Glomerular endothelial cell (primary cell): Measurements from ENCODE around the gene GALNT9. TPM values are rescaled to one million over a fixed set of nuclear protein-coding genes. Genes with fewer than 3 reads are reported as not detected.
"Not testable (repeated sequence)": the region's sequence is repeated elsewhere in the genome, so short reads cannot be mapped to it uniquely, and the experiment has no call there.

Source experiments
- DNase-seq: peaks from one replicate; pipeline ENCODE4 v3.0.0-alpha.2; 2011; ENCODE audit warnings: low read depth, low spot score; ENCODE audit errors: extremely low read depth
- total RNA-seq: library from RNA; depleted of rRNA; stranded (reverse); fragments of >200 nt; gene quantifications from 2 replicates; pipeline ENCODE4 v1.2.3, GENCODE V29; 2015

GALNT9 gene
- total RNA-seq, 1 donor from 2014 or later = 0.35 TPM

DNA sequence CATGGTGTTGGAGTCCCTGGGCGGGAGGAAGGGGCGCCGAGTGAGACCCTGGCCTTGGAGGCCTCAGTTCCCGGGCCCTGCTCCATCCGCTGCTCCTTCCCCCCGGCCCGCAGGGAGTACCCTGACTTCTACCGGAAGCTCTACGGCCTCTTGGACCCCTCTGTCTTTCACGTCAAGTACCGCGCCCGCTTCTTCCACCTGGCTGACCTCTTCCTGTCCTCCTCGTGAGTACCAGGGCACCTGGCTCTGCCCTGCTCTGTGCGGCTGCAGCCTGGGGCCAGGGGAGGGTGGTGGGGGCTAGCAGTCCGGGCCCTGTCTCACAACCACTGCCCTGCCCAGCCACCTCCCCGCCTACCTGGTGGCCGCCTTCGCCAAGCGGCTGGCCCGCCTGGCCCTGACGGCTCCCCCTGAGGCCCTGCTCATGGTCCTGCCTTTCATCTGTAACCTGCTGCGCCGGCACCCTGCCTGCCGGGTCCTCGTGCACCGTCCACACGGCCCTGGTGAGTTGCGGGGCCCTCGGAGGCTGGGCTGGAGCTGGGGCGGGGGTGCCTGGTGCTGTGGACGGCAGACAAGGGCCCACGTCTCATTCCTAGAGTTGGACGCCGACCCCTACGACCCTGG lies 178.1 kb downstream of the GALNT9 start:
- DNase-seq = no peak

DNA sequence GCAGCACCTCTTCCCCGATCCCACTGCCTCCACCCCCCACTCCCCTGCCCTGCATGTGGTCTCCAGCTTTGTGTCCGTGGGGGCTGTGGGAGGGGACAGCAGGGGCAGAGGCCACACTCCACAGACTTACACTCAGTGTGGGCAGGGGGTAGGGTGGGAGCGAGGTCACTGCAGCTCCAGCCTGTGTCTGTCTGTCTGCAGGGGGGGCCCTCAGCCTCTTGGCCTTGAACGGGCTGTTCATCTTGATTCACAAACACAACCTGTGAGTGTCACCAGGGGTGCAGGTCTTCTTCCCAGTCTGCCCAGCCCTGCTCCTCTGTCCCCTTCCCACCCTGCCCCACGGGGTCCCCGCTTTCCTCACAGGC lies 178.6 kb downstream of the GALNT9 start:
- no peak for DNase-seq

DNA sequence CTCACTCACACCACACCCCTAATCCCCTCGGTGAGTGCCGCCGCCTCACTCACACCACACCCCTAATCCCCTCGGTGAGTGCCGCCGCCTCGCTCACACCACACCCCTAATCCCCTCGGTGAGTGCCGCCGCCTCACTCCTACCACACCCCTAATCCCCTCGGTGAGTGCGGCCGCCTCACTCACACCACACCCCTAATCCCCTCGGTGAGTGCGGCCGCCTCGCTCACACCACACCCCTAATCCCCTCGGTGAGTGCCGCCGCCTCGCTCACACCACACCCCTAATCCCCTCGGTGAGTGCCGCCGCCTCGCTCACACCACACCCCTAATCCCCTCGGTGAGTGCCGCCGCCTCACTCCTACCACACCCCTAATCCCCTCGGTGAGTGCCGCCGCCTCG lies 179.9 kb downstream of the GALNT9 start:
- DNase-seq = not testable (repeated sequence)

DNA sequence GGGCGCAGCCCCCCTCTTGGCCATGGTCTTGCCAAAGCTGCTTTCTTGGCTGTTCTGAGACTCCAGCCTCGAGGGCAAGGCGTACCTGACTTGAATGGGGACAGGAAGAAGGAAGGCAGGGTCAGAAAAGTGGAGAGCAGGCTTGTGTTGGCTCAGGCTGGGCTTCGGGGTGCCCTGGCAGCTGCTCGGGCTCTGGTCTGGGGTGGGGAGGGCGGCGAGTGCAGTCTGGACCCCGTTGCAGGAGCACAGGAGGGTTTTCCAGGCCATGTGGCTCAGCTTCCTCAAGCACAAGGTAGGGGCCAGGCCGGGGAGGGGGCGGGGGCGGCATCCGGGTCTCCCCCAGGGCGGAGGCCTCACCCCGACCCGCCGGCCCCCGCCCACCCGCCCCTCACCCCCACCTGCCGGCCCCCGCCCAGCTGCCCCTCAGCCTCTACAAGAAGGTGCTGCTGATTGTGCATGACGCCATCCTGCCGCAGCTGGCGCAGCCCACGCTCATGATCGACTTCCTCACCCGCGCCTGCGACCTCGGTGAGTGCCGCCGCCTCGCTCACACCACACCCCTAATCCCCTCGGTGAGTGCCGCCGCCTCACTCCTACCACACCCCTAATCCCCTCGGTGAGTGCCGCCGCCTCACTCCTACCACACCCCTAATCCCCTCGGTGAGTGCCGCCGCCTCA lies 180.9 kb downstream of the GALNT9 start:
- no peak for DNase-seq

DNA sequence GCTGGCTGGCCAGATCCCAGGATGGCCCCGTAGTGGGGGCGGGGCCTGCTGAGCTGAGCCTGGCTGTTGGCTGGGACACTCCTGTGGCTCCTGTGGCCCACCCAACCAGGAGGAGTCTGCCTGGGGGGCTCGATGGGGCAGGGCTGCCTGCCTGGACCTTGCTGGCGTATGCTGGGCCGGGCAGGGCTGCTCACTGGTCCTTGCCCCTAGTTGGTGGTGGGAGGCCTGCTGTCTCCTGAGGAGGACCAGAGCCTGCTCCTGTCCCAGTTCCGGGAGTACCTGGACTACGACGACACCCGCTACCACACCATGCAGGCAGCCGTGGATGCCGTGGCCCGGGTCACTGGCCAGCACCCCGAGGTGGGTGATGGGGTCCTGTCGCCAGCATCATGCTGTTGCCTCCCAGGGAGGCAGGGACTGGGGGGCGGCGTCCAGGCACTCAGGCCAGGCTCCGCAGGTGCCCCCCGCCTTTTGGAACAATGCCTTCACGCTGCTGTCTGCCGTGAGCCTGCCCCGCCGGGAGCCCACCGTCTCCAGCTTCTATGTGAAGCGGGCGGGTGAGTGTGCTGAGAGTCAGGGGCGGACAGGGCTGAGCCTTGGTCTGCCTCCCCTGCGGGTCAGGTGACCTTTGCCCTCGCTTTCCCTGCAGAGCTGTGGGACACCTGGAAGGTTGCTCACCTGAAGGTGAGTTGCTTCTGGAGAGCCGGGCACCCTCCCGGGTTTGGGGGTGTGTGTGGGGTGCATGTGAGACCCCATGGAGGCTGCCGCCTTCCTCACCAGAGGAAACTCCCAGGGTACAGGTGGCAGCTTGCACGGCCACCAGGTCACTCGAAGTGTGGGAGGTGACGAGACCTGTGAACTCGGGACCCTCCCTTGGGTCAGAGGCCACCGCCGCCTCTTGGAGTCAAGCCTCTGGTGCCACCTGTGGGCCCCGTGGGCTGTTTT lies 181.7 kb downstream of the GALNT9 start:
- no peak for DNase-seq

- no peak for DNase-seq
These were observed 182.5 kb downstream of the GALNT9 start for GRCh38 chr12:132146772-132147422.

Other genes starting within 250 kb of the GALNT9 start
- 9.9 and 16.0 TPM in 2 replicates for gene DDX51, start 185.3 kb downstream of the GALNT9 start, total RNA-seq
- 22.0 and 23.2 TPM in 2 replicates for gene NOC4L, start 185.1 kb downstream of the GALNT9 start, total RNA-seq
- 13.9 and 24.0 TPM in 2 replicates for gene FBRSL1, start 160.6 kb upstream of the GALNT9 start, total RNA-seq